GM10847 (cell line): ENCODE measurements around the gene MORN3.

ENCODE experiments used
- POLR2A ChIP-seq: IDR thresholded peaks from 2 replicates; pipeline ENCODE4 v1.6.1; 2011; ENCODE audit not compliant: insufficient read length; ENCODE audit errors: extremely low read depth

MORN3 gene, protein sequence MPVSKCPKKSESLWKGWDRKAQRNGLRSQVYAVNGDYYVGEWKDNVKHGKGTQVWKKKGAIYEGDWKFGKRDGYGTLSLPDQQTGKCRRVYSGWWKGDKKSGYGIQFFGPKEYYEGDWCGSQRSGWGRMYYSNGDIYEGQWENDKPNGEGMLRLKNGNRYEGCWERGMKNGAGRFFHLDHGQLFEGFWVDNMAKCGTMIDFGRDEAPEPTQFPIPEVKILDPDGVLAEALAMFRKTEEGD

DNA sequence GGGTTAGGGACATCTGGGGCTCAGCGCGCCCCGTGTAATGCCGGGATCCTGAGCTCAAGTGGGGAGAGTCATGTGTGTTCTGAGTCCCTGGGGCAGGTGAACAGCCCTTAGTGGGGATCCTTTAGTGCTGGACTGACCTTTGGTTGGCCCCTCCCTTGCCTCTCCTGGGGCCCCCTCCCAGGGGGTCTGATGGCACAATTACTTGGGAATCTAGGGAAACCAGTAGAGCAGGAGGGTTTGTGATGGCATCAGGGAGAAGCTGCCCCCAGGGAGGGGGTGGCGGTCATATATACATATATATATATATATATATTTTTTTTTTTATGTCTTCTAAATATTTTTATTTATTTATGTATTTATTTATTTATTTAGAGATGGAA, at the start of gene MORN3:
Gene MORN3 (minus strand): TSS at position 134 of the 380 bp plus-strand sequence. CDS start 171 bp downstream, outside the sequence.
- TF ChIP-seq POLR2A: no peak

- no peak for TF ChIP-seq POLR2A
Observed at GRCh38 chr12:121718653-121719239, 49.3 kb upstream of the MORN3 start.

GRCh38 chr12:121717041-121717699, 47.7 kb upstream of the MORN3 start:
- no peak for TF ChIP-seq POLR2A

- TF ChIP-seq POLR2A: no peak
Observed at GRCh38 chr12:121715862-121716435, 46.5 kb upstream of the MORN3 start.

DNA sequence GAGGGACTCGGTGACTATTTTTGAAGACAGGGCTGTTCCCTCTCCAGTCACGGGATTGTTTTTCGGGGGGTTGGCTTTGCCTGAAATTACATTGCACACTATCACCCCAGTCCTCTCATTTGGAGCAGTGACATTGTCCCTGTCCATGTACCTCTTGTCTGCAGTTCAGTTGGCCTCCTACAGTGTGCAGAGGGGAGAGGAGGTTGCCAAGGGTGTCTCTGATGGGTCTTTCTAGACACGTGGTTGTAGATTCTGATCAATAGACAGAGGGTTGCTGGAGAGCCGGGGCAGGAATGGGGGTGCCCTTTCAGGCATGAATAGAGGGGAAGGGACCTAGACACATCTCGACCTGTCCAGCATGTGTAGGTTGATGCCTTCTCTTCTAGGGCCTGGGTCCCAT, 44.3 kb upstream of the MORN3 start:
- no peak for TF ChIP-seq POLR2A

DNA sequence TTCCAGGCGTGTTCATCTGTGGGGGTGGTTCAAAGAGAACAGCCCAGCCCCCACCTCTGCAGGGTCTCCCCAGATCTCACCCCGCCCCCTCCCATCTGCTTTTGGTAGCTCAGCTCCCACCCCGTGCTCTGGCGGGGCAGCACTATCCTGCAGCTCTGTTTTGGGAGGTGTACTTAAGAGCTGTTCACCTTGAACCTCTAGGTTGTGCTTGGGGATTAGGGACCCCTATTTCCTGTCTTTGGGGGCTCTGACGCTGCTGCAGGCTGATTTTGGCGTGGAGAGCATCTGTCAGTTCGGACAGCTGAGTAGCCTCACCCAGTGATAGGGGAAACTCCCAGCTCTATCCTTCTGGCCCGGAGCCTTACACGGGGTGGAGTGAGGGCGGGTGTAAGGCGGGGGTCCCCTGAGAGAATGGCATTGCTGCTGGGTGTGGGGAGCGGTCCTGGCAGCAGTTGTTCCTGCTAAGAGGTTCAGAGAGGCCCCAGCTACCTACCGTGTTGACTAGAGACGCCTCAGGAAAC, 43.9 kb upstream of the MORN3 start:
- TF ChIP-seq POLR2A: no peak

GRCh38 chr12:121712461-121713256, 43.2 kb upstream of the MORN3 start, which contains the start of gene TMEM120B:
Gene TMEM120B, plus strand, starts transcription at chr12:121712752. Its CDS starts 144 bp downstream, at chr12:121712896.
- peak; percentile 62 for TF ChIP-seq POLR2A

DNA sequence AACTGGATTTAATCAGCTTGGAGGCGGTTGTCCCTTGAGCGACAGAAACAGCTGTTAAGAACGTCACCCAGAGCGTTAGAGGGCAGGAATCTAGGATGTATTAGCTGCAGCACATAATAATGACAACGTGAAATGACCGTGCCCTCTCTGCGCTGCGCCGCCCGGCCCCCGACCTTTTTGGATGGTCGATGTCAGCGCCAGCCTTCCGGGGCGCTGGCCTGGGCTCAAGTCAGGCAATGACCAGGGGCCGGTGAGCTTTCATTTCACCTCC, 42.7 kb upstream of the MORN3 start:
- no peak for TF ChIP-seq POLR2A

DNA sequence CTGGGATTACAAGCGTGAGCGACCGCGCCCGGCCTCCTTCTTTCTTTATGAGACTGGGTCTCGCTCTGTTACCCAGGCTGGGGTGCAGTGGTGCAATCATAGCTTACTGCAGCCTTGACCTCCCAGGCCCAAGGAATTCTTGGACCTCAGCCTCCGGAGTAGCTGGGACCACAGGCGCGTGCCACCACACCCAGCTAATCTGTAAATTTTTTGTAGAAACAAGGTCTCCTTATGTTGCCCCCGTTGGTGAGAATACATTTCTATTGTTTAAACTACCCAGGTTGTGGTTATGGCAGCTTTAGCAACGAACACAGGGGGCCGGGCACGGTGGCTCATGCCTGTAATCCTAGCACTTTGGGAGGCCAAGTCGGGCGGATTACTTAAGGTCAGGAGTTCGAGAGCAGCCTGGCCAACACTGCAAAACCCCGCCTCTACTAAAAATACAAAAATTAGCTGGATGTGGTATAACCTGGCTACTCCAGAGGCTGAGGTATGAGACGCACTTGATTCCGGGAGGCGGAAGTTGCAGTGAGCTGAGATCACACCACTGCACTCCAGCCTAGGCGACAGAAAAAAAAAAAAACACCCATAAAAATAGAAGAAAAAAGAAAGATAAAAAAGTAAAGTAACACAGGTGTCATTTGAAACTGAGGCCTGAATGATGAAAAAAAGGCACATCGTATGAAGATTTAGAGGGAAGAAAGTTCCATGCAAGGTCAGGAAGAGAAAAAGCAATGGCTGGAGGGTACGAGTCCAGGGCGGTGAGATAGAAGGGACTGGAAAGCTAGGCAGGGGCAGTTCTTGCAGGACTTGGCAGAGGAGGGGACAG, 42.1 kb upstream of the MORN3 start:
- no peak for TF ChIP-seq POLR2A

DNA sequence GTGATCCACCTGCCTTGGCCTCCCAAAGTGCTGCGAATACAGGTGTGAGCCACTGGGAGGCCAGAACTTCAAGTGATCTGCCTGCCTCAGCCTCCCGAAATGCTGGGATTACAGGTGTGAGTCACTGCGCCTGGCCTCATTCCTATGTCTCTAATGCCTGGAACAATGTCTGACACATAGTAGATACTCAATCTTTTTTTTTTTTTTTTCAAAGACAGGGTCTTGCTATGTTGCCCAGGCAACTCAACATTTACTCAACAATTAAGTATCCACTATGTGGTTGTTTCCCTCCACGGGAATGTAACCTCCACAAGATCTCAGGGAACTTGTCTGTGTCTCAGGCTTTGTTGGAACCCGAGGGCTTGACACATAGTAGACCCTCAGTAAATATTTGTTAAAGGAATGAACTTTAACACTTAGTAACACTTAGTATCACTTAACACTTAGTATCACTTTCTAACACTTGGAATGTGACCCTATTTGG, 40.1 kb upstream of the MORN3 start:
- TF ChIP-seq POLR2A: no peak

DNA sequence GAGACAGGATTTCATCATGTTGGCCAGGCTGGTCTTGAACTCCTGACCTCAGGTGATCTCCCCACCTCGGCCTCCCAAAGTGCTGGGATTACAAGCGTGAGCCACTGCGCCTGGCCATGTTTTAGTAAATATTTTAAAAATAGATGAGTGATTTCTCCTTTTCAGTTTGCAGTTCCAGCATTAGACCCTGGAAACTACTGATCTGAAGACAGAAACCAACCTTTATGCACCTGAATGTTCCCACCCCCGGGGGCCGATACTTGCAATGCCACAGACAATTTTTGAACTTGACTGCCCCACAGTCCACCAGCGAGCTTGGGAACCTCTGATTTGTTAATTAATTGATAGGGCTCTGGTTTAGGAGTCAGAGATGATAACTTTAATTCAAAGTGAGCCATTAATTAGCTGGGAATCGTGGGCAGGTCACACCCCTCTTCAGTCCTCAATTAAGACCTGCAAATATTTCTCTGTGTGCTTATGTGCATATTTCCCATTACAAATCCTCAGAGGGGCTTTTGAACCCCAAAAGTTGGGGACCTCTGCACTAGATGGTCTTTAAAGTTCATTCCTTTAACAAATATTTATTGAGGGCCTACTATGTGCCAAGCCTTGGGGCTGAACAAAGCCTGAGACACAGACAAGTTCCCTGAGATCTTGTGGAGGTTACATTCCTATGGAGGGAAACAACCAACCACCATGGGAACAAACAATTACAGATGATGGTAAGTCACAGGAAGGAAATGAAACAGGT, 39.0 kb upstream of the MORN3 start:
- no peak for TF ChIP-seq POLR2A

GRCh38 chr12:121705514-121705913, 36.1 kb upstream of the MORN3 start:
- no peak for TF ChIP-seq POLR2A

DNA sequence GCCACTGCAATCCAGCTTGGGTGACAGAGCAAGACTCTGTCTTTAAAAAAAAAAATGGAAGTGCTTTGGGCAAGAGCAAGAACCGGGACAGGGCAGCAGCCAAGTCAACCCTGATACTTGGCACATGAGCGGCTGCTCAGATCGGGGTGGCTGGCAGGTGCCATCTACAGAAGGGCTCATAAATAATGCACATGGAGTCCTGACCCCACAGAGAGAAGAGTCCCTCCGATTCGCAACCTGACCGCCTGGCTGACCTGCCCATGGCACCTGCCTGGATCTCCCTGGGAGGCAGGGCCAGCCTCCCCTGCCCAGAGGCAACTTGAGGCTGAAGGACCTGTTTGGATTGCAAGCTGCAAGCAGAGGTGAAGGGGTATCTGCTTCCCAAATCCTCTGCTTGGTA, 33.5 kb upstream of the MORN3 start:
- TF ChIP-seq POLR2A: no peak
